Measurements from ENCODE around the gene GPR78.

Gene GPR78

DNA sequence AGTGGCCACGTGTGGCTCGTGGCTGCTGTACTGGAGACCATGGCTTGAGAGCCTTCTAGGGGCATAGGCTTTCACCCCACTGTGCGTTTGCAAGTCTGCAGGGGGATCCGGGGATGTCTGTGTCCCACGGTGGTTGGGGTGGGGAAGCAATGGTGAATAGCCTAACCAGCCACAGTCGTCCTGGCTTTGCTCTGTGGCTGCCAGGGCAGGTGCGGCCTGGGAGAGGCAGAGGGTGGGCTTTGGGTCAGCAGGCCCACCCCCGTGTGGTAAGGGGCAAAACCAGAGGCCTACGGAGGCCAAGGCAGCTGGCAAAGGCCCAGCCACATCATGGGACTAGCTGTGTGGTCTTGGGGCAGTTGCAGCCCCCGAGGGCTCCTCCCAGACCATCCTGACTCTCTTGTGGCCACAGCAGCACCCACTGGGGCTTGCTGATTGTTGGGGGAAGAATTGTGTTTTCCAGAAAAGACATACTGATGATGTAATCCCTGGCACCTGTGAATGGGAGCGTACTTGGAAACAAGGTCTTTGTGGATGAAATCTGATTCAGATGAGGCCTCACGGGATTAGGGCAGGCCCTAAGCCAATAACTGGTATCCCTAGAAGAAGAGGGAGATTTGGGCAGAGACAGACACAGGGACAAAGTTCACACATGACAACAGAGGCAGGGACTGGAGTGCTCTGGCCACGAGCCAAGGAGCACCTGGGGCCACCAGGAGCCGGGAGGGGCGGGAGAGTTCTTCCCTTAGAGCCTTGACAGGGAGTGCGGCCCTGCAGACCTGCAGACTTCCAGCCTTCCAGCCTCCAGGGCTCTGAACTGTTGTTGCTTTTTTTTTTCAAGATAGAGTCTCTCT is 15.3 kb downstream of the GPR78 start:
- Histone ChIP-seq H3K79me2 (ENCODE audit: control insufficient read depth, insufficient read depth, low read length, unreplicated experiment) (no peaks in the 10 kb centered on the region), H3K4me3 (ENCODE audit: low read depth, low read length) (no peak overlapping the region), H3K27me3 (ENCODE audit: insufficient read depth, low read length) (peaks cover 36% of the 10 kb centered on the region), H2AFZ (ENCODE audit: low read length, unreplicated experiment) (no peak overlapping the region), H3K27ac (ENCODE audit: low read depth, low read length) (no peak overlapping the region), H3K4me1 (ENCODE audit: control insufficient read depth, insufficient read depth, low read length, unreplicated experiment) (peaks cover 7% of the 10 kb centered on the region), H3K36me3 (ENCODE audit: insufficient read depth, low read length) (no peaks in the 10 kb centered on the region)

DNA sequence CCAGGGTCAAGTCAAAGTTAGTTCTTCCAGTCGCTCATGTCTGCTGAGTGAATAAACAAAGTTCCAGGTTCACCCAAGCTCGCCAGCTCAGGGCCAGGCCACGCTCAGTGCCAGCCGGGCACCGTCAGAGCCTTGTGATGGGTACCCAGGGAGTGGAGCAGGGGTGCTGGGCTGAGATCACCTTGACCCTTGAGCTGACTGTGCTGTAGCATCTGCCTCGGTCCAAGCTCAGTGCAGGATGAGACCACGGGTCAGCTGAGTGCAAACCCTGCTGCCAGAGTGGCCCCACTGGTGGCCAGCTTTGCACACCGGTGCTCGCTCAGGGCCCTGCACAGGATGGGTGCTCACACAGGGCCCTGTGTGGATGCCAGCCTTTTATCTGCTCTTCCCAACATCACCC is 16.7 kb downstream of the GPR78 start:
- H3K79me2 ChIP-seq (ENCODE audit: control insufficient read depth, insufficient read depth, low read length, unreplicated experiment) = no peaks in the 10 kb centered on the region
- no peak overlapping the region for H3K27ac ChIP-seq (ENCODE audit: low read depth, low read length)
- H3K4me3 ChIP-seq (ENCODE audit: low read depth, low read length) = no peak overlapping the region
- H3K4me1 ChIP-seq (ENCODE audit: control insufficient read depth, insufficient read depth, low read length, unreplicated experiment) = peaks cover 7% of the 10 kb centered on the region
- H2AFZ ChIP-seq (ENCODE audit: low read length, unreplicated experiment) = no peak overlapping the region
- H3K36me3 ChIP-seq (ENCODE audit: insufficient read depth, low read length) = no peaks in the 10 kb centered on the region
- peaks cover 21% of the 10 kb centered on the region for H3K27me3 ChIP-seq (ENCODE audit: insufficient read depth, low read length)

GRCh38 chr4:8597319-8597718 is 17.1 kb downstream of the GPR78 start:
- H3K27ac ChIP-seq (ENCODE audit: low read depth, low read length) = no peak overlapping the region
- H3K79me2 ChIP-seq (ENCODE audit: control insufficient read depth, insufficient read depth, low read length, unreplicated experiment) = no peaks in the 10 kb centered on the region
- no peak overlapping the region for H2AFZ ChIP-seq (ENCODE audit: low read length, unreplicated experiment)
- peaks cover 17% of the 10 kb centered on the region for H3K27me3 ChIP-seq (ENCODE audit: insufficient read depth, low read length)
- no peaks in the 10 kb centered on the region for H3K36me3 ChIP-seq (ENCODE audit: insufficient read depth, low read length)
- H3K4me1 ChIP-seq (ENCODE audit: control insufficient read depth, insufficient read depth, low read length, unreplicated experiment) = peaks cover 7% of the 10 kb centered on the region
- H3K4me3 ChIP-seq (ENCODE audit: low read depth, low read length) = no peak overlapping the region

DNA sequence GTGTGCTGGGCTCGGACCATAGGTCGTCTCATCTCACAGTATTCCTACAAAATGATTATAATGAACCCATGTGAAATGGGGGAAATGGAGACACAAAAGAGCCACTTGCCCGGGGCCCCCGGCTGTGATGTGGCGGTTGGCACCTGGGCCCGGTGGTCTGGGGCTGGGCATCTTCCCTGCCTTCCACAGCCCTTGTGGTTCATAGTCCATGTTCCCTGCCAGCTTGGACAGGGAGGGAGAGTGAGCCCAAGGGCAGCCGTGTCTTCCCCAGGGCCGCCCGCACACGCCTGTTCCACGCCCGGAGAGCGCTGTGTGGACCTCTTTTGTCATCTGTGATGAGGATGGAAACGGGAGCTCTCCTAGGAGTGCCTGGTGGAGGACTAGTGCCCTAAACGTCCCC is 17.6 kb downstream of the GPR78 start:
- no peak overlapping the region for H2AFZ ChIP-seq (ENCODE audit: low read length, unreplicated experiment)
- H3K36me3 ChIP-seq (ENCODE audit: insufficient read depth, low read length) = no peaks in the 10 kb centered on the region
- no peaks in the 10 kb centered on the region for H3K79me2 ChIP-seq (ENCODE audit: control insufficient read depth, insufficient read depth, low read length, unreplicated experiment)
- H3K27ac ChIP-seq (ENCODE audit: low read depth, low read length) = no peak overlapping the region
- no peak overlapping the region for H3K4me3 ChIP-seq (ENCODE audit: low read depth, low read length)
- peaks cover 6% of the 10 kb centered on the region for H3K4me1 ChIP-seq (ENCODE audit: control insufficient read depth, insufficient read depth, low read length, unreplicated experiment)
- H3K27me3 ChIP-seq (ENCODE audit: insufficient read depth, low read length) = peaks cover 12% of the 10 kb centered on the region

DNA sequence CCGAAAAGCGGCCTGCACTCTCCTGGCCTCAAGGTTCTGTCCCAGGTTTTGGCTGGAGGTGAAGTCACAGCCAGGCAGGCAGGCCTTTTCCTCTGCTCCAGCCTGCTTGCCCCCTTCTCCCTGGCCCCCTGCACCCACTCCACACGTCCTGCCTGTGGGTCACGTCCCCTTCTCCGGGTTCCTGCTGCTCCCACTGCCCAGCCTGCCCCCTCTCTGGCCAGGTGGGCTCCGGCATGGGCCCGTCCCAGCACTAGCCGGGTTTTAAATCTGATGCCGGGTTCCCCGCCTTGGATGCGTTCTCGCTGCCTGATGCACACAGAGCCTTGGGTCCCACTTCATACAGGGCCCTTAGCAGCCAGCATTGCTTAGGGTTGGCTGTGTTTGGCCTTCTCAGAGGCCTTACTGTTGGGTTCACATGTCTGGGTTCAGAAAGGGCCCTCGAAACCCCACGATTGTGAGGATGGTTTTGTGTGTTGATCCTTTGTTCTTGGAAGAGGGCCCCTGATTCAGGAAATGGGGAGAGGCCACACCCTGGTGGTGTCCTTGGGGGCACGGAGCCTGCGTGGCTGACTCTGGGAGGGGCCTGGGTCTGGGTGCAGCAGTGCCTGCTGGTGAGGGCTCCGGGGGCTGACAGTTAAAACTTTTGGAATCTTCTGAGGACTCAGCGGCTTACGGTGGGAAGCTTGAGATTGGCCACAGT is 18.3 kb downstream of the GPR78 start:
- Histone ChIP-seq H2AFZ (ENCODE audit: low read length, unreplicated experiment) (no peak overlapping the region), H3K79me2 (ENCODE audit: control insufficient read depth, insufficient read depth, low read length, unreplicated experiment) (no peaks in the 10 kb centered on the region), H3K36me3 (ENCODE audit: insufficient read depth, low read length) (no peaks in the 10 kb centered on the region), H3K4me1 (ENCODE audit: control insufficient read depth, insufficient read depth, low read length, unreplicated experiment) (no peaks in the 10 kb centered on the region), H3K27ac (ENCODE audit: low read depth, low read length) (no peak overlapping the region), H3K27me3 (ENCODE audit: insufficient read depth, low read length) (peaks cover 5% of the 10 kb centered on the region), H3K4me3 (ENCODE audit: low read depth, low read length) (no peak overlapping the region)

DNA sequence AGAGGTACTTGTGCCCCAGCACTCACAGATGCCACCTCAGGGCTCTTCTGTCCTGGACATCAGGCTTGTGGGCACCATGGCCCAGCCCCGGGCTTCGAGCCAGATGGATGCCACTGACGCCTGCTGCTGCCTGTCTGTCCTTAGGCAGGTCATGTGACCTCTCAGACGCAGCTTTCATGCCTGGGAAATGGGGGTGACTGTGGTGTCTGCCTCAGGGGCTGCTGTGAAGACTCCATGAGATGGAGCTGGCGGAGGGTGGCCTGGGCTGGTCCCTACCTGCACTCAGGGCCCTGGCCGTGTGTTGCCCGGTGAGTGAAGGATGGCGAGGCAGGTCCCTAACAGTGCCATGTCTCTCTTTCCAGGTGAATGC is 18.9 kb downstream of the GPR78 start:
- Histone ChIP-seq H3K36me3 (ENCODE audit: insufficient read depth, low read length) (no peaks in the 10 kb centered on the region), H3K4me1 (ENCODE audit: control insufficient read depth, insufficient read depth, low read length, unreplicated experiment) (no peaks in the 10 kb centered on the region), H2AFZ (ENCODE audit: low read length, unreplicated experiment) (no peak overlapping the region), H3K4me3 (ENCODE audit: low read depth, low read length) (no peak overlapping the region), H3K27me3 (ENCODE audit: insufficient read depth, low read length) (no peaks in the 10 kb centered on the region), H3K27ac (ENCODE audit: low read depth, low read length) (no peak overlapping the region), H3K79me2 (ENCODE audit: control insufficient read depth, insufficient read depth, low read length, unreplicated experiment) (no peaks in the 10 kb centered on the region)

DNA sequence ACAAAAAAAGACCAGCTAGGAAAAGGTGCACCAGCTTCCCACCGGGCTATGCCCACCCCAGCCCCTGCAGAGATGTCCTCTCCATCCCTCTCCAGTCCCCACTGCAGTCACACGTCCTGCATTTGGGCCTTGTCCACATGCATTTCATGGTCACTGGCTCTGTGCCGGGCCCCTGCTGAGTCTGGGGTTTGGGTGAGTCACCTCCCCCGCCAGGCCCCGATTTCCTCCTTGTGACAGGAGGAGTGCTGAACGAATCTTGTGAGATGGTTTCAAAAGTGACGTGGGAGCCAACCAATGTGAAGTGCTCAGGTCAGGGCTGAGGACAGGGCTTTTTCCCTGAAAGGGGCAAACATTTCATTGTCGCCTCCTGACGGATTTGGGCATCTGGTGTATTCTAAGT is 19.5 kb downstream of the GPR78 start:
- no peaks in the 10 kb centered on the region for H3K27me3 ChIP-seq (ENCODE audit: insufficient read depth, low read length)
- H3K4me1 ChIP-seq (ENCODE audit: control insufficient read depth, insufficient read depth, low read length, unreplicated experiment) = no peaks in the 10 kb centered on the region
- no peaks in the 10 kb centered on the region for H3K79me2 ChIP-seq (ENCODE audit: control insufficient read depth, insufficient read depth, low read length, unreplicated experiment)
- H3K4me3 ChIP-seq (ENCODE audit: low read depth, low read length) = no peak overlapping the region
- H2AFZ ChIP-seq (ENCODE audit: low read length, unreplicated experiment) = no peak overlapping the region
- H3K27ac ChIP-seq (ENCODE audit: low read depth, low read length) = no peak overlapping the region
- no peaks in the 10 kb centered on the region for H3K36me3 ChIP-seq (ENCODE audit: insufficient read depth, low read length)

DNA sequence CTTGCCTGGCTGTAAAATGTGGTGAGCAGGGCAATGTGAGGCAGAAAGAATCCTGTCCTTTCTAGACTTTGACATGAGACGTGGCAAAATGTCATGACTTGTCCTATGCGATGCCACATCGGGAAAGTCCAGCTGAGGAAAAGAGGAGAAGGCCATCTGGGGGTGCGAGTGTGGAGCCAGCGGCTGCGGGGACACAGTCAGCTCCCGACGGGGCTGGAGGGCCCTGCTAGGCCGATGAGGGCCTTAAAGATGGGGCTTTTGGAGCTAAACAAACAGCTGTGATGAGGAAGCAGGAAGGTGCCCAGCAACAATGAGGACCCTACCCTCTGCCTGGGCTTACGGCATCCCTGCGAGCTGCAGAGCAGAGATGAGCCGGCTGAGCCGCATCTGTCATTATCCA is 20.1 kb downstream of the GPR78 start:
- no peaks in the 10 kb centered on the region for H3K79me2 ChIP-seq (ENCODE audit: control insufficient read depth, insufficient read depth, low read length, unreplicated experiment)
- H3K27ac ChIP-seq (ENCODE audit: low read depth, low read length) = no peak overlapping the region
- H3K36me3 ChIP-seq (ENCODE audit: insufficient read depth, low read length) = no peaks in the 10 kb centered on the region

DNA sequence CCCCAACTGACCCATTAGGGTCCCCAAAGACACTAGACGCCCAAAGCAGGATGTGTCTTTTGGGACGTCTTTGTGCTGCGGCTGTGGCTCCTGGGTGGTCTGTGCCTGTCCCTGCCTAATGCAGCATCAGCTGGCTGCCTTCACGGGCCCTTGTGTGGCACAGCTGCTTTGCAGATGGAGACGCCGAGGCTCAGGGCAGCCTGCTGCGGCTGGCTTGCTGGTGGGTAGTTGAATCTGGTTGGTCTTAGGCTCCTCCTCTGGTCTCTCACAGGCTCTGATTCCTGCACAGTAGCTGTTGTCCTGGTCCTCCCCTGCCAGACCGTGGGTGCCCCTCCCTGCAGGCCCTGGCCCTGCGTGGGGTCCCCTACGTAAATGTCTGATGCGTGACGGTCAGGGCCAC is 20.5 kb downstream of the GPR78 start:
- Histone ChIP-seq H3K27me3 (ENCODE audit: insufficient read depth, low read length) (no peaks in the 10 kb centered on the region), H3K4me3 (ENCODE audit: low read depth, low read length) (no peak overlapping the region), H3K36me3 (ENCODE audit: insufficient read depth, low read length) (no peaks in the 10 kb centered on the region), H3K4me1 (ENCODE audit: control insufficient read depth, insufficient read depth, low read length, unreplicated experiment) (no peaks in the 10 kb centered on the region), H3K79me2 (ENCODE audit: control insufficient read depth, insufficient read depth, low read length, unreplicated experiment) (no peaks in the 10 kb centered on the region), H3K27ac (ENCODE audit: low read depth, low read length) (no peak overlapping the region), H2AFZ (ENCODE audit: low read length, unreplicated experiment) (no peak overlapping the region)

More for the DNA sequence above, 20.1 kb downstream of the GPR78 start:
- Histone ChIP-seq H3K4me1 (ENCODE audit: control insufficient read depth, insufficient read depth, low read length, unreplicated experiment) (no peaks in the 10 kb centered on the region), H3K27me3 (ENCODE audit: insufficient read depth, low read length) (no peaks in the 10 kb centered on the region), H3K4me3 (ENCODE audit: low read depth, low read length) (no peak overlapping the region), H2AFZ (ENCODE audit: low read length, unreplicated experiment) (no peak overlapping the region)

DNA sequence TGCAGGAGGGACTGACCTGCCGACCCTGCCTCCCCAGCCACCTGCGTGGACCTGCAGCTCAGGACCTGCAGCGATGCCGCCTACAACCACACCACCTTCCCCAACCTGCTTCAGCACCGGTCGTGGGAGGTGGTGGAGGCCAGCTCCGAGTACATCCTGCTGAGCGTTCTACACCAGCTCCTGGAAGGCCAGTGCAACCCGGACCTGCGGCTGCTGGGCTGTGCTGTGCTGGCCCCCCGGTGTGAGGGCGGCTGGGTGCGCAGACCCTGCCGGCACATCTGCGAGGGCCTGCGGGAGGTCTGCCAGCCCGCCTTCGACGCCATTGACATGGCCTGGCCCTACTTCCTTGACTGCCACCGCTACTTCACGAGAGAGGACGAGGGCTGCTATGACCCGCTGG is 20.9 kb downstream of the GPR78 start:
- no peak overlapping the region for H2AFZ ChIP-seq (ENCODE audit: low read length, unreplicated experiment)
- H3K4me3 ChIP-seq (ENCODE audit: low read depth, low read length) = no peak overlapping the region
- no peaks in the 10 kb centered on the region for H3K27me3 ChIP-seq (ENCODE audit: insufficient read depth, low read length)
- no peaks in the 10 kb centered on the region for H3K79me2 ChIP-seq (ENCODE audit: control insufficient read depth, insufficient read depth, low read length, unreplicated experiment)
- H3K36me3 ChIP-seq (ENCODE audit: insufficient read depth, low read length) = no peaks in the 10 kb centered on the region
- no peaks in the 10 kb centered on the region for H3K4me1 ChIP-seq (ENCODE audit: control insufficient read depth, insufficient read depth, low read length, unreplicated experiment)
- H3K27ac ChIP-seq (ENCODE audit: low read depth, low read length) = no peak overlapping the region

GRCh38 chr4:8601556-8601955 is 21.4 kb downstream of the GPR78 start:
- Histone ChIP-seq H3K4me1 (ENCODE audit: control insufficient read depth, insufficient read depth, low read length, unreplicated experiment) (no peaks in the 10 kb centered on the region), H2AFZ (ENCODE audit: low read length, unreplicated experiment) (no peak overlapping the region), H3K36me3 (ENCODE audit: insufficient read depth, low read length) (no peaks in the 10 kb centered on the region), H3K4me3 (ENCODE audit: low read depth, low read length) (no peak overlapping the region), H3K79me2 (ENCODE audit: control insufficient read depth, insufficient read depth, low read length, unreplicated experiment) (no peaks in the 10 kb centered on the region), H3K27ac (ENCODE audit: low read depth, low read length) (no peak overlapping the region), H3K27me3 (ENCODE audit: insufficient read depth, low read length) (no peaks in the 10 kb centered on the region)

All from ACC112 (cell line).